ENCODE results near the gene CDH24. TPM values are rescaled to one million over a fixed set of nuclear protein-coding genes. Genes with fewer than 3 reads are reported as not detected.
A peak's percentile ranks its signal among the peaks of the same experiment; 100 is the strongest.

CDH24 gene
- total and polyA plus RNA-seq, 10 of the 15 experiments (the other 5 are each of a cell fraction or from before 2014, with no cell fraction given) = 0.10 to 1.5 (median 0.45) TPM; not detected in 2

- Histone ChIP-seq H3K36me3 (ENCODE audit: control insufficient read depth in 2 of 2, insufficient read depth in 2 of 2, low read length in 1 of 2) (peaks cover 18 to 24% of the 10 kb centered on the region in 2 experiments), H3K4me2 (ENCODE audit: control insufficient read depth, insufficient read depth) (peak overlapping the region; percentile 100), H3K9ac (ENCODE audit: control insufficient read depth, insufficient read depth, low read length) (peak overlapping the region; percentile 47), H3K4me1 (ENCODE audit: control insufficient read depth, insufficient read depth, low read length) (peaks cover 12% of the 10 kb centered on the region), H3K79me2 (ENCODE audit: control insufficient read depth, insufficient read depth, low read length) (no peaks in the 10 kb centered on the region), H3K4me3 (peak overlapping the region; percentile 79), H3K27ac (ENCODE audit: control insufficient read depth, insufficient read depth) (no peak overlapping the region), H4K20me1 (ENCODE audit: control insufficient read depth, insufficient read depth) (no peaks in the 10 kb centered on the region), H2AFZ (ENCODE audit: control insufficient read depth, low read depth, low read length) (no peak overlapping the region; the same call in 1 of the 2 replicates), H3K9me3 (replicated peaks; ENCODE audit: control insufficient read depth, insufficient read depth, low read length) (no peaks in the 10 kb centered on the region), H3K27me3 (replicated peaks in 1 of 2; ENCODE audit: control insufficient read depth in 2 of 2, insufficient read depth in 2 of 2, low read length in 1 of 2) (no peaks in the 10 kb centered on the region)
- in situ Hi-C loops (cut with MboI) = no loop called here
- WGBS (ENCODE audit: insufficient coverage, insufficient replicate concordance, low lambda C conversion rate, missing lambda C conversion rate) = 2% methylated on average over 48 of the region's 51 CpGs
- FAIRE-seq (peak; percentile 96), ATAC-seq (peak; percentile 82), DNase-seq (ENCODE audit: low read depth, low spot score) (peak; percentile 40)
- CTCF ChIA-PET = interaction anchor here (0.6 to 18.3 kb wide), 35 partner anchors 8 to 1620 kb away, joined by 3 to 853 read pairs (median 4); partner anchors contain the start of genes ACIN1, AJUBA, C14orf119 and HAUS4
- BruUV-seq (replicated peaks) = no TSS peak
- intact Hi-C loops (cut with micrococcal nuclease; ENCODE audit: unreplicated experiment) = loop anchor here (1.0 to 5.0 kb wide), 5 partner anchors 64 to 486 kb away; partner anchors contain the start of gene PRMT5
- SMC1A ChIA-PET (ENCODE audit: uncharacterized antibody, unreplicated experiment) = interaction anchor here (0.7 to 8.7 kb wide), 17 partner anchors 8 to 123 kb away, joined by 3 to 156 read pairs (median 5); partner anchors contain the start of gene HAUS4
- POLR2A ChIA-PET = interaction anchor here (0.6 to 1.5 kb wide), 8 partner anchors 37 to 84 kb away, joined by 3 to 12 read pairs (median 4); partner anchors contain the start of gene ACIN1
- RAD21 ChIA-PET (ENCODE audit: unreplicated experiment) = interaction anchor here (0.6 to 10.8 kb wide), 19 partner anchors 11 to 271 kb away, joined by 3 to 224 read pairs (median 5); partner anchors contain the start of genes AJUBA, HAUS4 and PRMT5
- no peak for TF ChIP-seq PRDM15 (CRISPR knock-in tag; IDR thresholded peaks at IDR 0.05)
- TF ChIP-seq POLR2A (IDR thresholded peaks at IDR 0.05; ENCODE audit: low read depth, low read length) = peak; percentile 74
- TF ChIP-seq ZBTB11 (CRISPR knock-in tag; IDR thresholded peaks at IDR 0.05) = no peak
- peak; percentile 92 for TF ChIP-seq SMC3 (IDR thresholded peaks at IDR 0.05; ENCODE audit: borderline replicate concordance, low read length)
- TF ChIP-seq BRCA1 (IDR thresholded peaks at IDR 0.05; ENCODE audit: low read depth, low read length) = no peak
- TF ChIP-seq ZNF622 (IDR thresholded peaks at IDR 0.05) = no peak
- no peak for TF ChIP-seq ZBTB4 (CRISPR knock-in tag; IDR thresholded peaks at IDR 0.05)
- TF ChIP-seq POLR2AphosphoS5 (IDR thresholded peaks at IDR 0.05; ENCODE audit: low read length) = no peak; the same call in none of the 2 replicates
Measured at GRCh38 chr14:23057757-23058653, 685 bp upstream of the CDH24 start.
